Measurements from ENCODE around the gene AMELX. TPM values are rescaled to one million over a fixed set of nuclear protein-coding genes. Genes with fewer than 3 reads are reported as not detected.

The AMELX gene
- total and polyA plus RNA-seq, 2 of the 8 experiments (the other 6 are each of a cell fraction or from before 2014, with no cell fraction given): not detected

DNA sequence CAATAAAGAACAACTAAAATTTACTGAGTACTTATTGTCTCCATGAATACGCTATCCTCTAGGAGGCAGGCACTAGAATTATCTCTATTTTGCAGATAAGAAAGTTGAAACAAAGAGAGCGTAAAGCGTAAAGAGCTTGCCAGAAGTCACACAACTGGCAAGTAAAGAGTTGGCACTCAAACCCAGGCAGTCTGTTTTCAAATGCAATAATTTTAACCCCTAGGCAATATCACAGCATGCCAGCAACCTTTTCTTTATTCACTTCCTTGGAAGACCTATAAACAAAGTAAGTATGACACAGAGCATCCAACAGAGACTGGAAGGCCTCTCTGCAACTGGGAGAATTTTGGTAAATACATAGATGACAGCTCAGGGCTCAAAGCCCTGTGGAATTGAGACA is 23.2 kb upstream of the AMELX start:
- whole genome bisulfite sequencing, 2 experiments (ENCODE audit: extremely low coverage in 1 of 2, insufficient coverage in 1 of 2, insufficient read length in 1 of 2, insufficient replicate concordance in 2 of 2, low coverage in 1 of 2, low lambda C conversion rate in 2 of 2, missing lambda C conversion rate in 1 of 2): 96% methylated on average over 3 of the region's 3 CpGs; no CpG with 5 or more reads in 1 of the 2 experiments
- no peak for FAIRE-seq
- TF ChIP-seq BRCA1 (IDR thresholded peaks at IDR 0.05; ENCODE audit: low read depth, low read length) (no peak), JUND (IDR thresholded peaks at IDR 0.05; ENCODE audit: low read length) (no peak), SIRT6 (IDR thresholded peaks at IDR 0.05; ENCODE audit: low read length) (no peak), TAF7 (optimal IDR thresholded peaks at IDR 0.05; ENCODE audit: borderline replicate concordance, low read depth, low read length) (no peak), GABPA (IDR thresholded peaks at IDR 0.05; ENCODE audit: borderline replicate concordance, insufficient read depth, low read length) (no peak), TBP (IDR thresholded peaks at IDR 0.05; ENCODE audit: low read depth, low read length) (no peak), SP2 (IDR thresholded peaks at IDR 0.05; ENCODE audit: low read length) (no peak), TCF12 (IDR thresholded peaks at IDR 0.05; ENCODE audit: low read depth, low read length) (no peak), NANOG (IDR thresholded peaks at IDR 0.05; ENCODE audit: insufficient read depth, low read depth, low read length, poor library complexity, severe bottlenecking) (no peak), HDAC2 (IDR thresholded peaks at IDR 0.05; ENCODE audit: borderline replicate concordance in 1 of 2, low read depth in 2 of 2, low read length in 2 of 2) (no peak), HDAC6 (IDR thresholded peaks at IDR 0.05; ENCODE audit: low read depth, low read length) (no peak), SAP30 (IDR thresholded peaks at IDR 0.05; ENCODE audit: insufficient read depth, insufficient replicate concordance, low read length) (no peak), YY1 (IDR thresholded peaks at IDR 0.05; ENCODE audit: low read depth, low read length) (no peak), CHD2 (IDR thresholded peaks at IDR 0.05; ENCODE audit: low read length) (no peak)
- TF ChIP-seq, protein P1, sequence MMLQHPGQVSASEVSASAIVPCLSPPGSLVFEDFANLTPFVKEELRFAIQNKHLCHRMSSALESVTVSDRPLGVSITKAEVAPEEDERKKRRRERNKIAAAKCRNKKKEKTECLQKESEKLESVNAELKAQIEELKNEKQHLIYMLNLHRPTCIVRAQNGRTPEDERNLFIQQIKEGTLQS (IDR thresholded peaks at IDR 0.05; ENCODE audit: insufficient read depth, low read depth, low read length): no peak

More for the DNA sequence above, 23.2 kb upstream of the AMELX start:
- Histone ChIP-seq H3K79me1 (ENCODE audit: low read depth, low read length) (no peaks in the 10 kb centered on the region), H4K20me1 (replicated peaks in 1 of 2; ENCODE audit: control insufficient read depth in 1 of 2, insufficient read depth in 2 of 2, low read length in 2 of 2) (no peaks in the 10 kb centered on the region), H4K5ac (ENCODE audit: insufficient read length, low read depth, low read length) (no peak overlapping the region), H2BK20ac (ENCODE audit: low read length) (no peak overlapping the region), H4K8ac (ENCODE audit: extremely low read depth, insufficient read depth, low read length) (no peak overlapping the region), H3K23me2 (ENCODE audit: low read depth, low read length) (no peaks in the 10 kb centered on the region), H3K14ac (ENCODE audit: insufficient read length) (no peak overlapping the region), H3K4me2 (ENCODE audit: insufficient read depth in 1 of 2, low read depth in 2 of 2, low read length in 2 of 2) (no peak overlapping the region), H3K9me3 (ENCODE audit: insufficient read depth in 2 of 2, low read depth in 1 of 2, low read length in 1 of 2) (no peaks in the 10 kb centered on the region), H3K4ac (replicated peaks; ENCODE audit: insufficient read length, low read depth, low read length) (no peak overlapping the region), H3K56ac (replicated peaks; ENCODE audit: insufficient read length, low read depth, low read length) (no peak overlapping the region), H2BK120ac (replicated peaks; ENCODE audit: low read depth, low read length) (no peak overlapping the region), H3K79me2 (ENCODE audit: control insufficient read depth in 1 of 2, insufficient read depth in 2 of 2, low read length in 2 of 2) (no peaks in the 10 kb centered on the region), H3K36me3 (ENCODE audit: control insufficient read depth in 2 of 4, insufficient read depth in 4 of 4, low read length in 3 of 4) (no peaks in the 10 kb centered on the region), H3K27me3 (replicated peaks in 1 of 4; ENCODE audit: control insufficient read depth in 3 of 4, extremely low read depth in 1 of 4, insufficient read depth in 3 of 4, low read length in 3 of 4) (no peaks in the 10 kb centered on the region), H4K91ac (replicated peaks; ENCODE audit: insufficient read length, low read length) (no peak overlapping the region), H3K9ac (replicated peaks in 1 of 4; ENCODE audit: extremely low read depth in 1 of 4, low read depth in 3 of 4, low read length in 3 of 4) (no peak overlapping the region), H2BK15ac (ENCODE audit: low read length) (no peak overlapping the region), H3K27ac (ENCODE audit: low read depth, low read length) (no peak overlapping the region), H3K4me1 (replicated peaks in 1 of 4; ENCODE audit: control insufficient read depth in 3 of 4, insufficient read depth in 4 of 4, low read length in 3 of 4) (no peaks in the 10 kb centered on the region), H3K23ac (ENCODE audit: insufficient read length) (no peak overlapping the region), H3K18ac (ENCODE audit: extremely low read depth, low read length) (no peak overlapping the region), H2AFZ (ENCODE audit: low read length) (no peak overlapping the region), H2AK5ac (ENCODE audit: low read depth, low read length) (no peak overlapping the region), H2BK5ac (ENCODE audit: low read depth, low read length) (no peak overlapping the region), H2BK12ac (ENCODE audit: low read depth, low read length) (no peak overlapping the region), H3K4me3 (ENCODE audit: extremely low read depth in 1 of 4, insufficient read depth in 2 of 4, low read depth in 3 of 4, low read length in 4 of 4) (no peak overlapping the region)
- DNase-seq (ENCODE audit: low read depth in 1 of 2, low spot score in 2 of 2): no peak
- ChIA-PET POLR2A (ENCODE audit: partially characterized antibody) (no interaction called here), CTCF (ENCODE audit: partially characterized antibody) (interaction anchor here (0.9 kb wide), 1 partner anchor 18 kb away, joined by 3 read pairs; no protein-coding TSS in a partner anchor)
